GM12878 (cell line): Measurements from ENCODE around the gene NR1D1. TPM values are rescaled to one million over a fixed set of nuclear protein-coding genes. Genes with fewer than 3 reads are reported as not detected.

Experiments used
- ATAC-seq: fragments of 200-7000 bp; cut with Tn5 transposase; 3 replicates; pipeline ENCODE4 v1.9.1; 2020; ENCODE audit warnings: mild to moderate bottlenecking, moderate library complexity
- BruUV-seq: library from RNA; stranded (reverse); fragments of 400-500 nt; replicated peaks from 2 replicates; lab custom pipeline; 2021; lab: Mats Ljungman, UMichigan
- CTCF ChIA-PET: fragments of 300-600 bp; sonication (Branson Sonifier 250); formaldehyde crosslinking; extraction: SDS; loops from one replicate; lab custom pipeline; 2021; ENCODE audit warnings: inconsistent platforms; lab: Yijun Ruan, JAX
- POLR2A ChIA-PET: fragments of 350-600 bp; formaldehyde crosslinking; extraction: SDS; loops from one replicate; lab custom pipeline; 2021; ENCODE audit warnings: inconsistent platforms; lab: Charles Lee
- RAD21 ChIA-PET: fragments of 300-600 bp; sonication (Branson Sonifier 250); formaldehyde crosslinking; loops from one replicate; lab custom pipeline; 2023; ENCODE audit warnings: antibody characterized with exemption; ENCODE audit not compliant: unreplicated experiment; lab: Charles Lee
- SMC1A ChIA-PET: fragments of 300-600 bp; sonication (Branson Sonifier 250); formaldehyde crosslinking; loops from one replicate; lab custom pipeline; 2023; ENCODE audit not compliant: unreplicated experiment, uncharacterized antibody; lab: Charles Lee
- DNase-seq: peaks from one replicate; pipeline ENCODE4 v3.0.0-alpha.2; 2011; ENCODE audit warnings: low read depth, low spot score
- FAIRE-seq: peaks from 3 replicates; lab custom pipeline; 2011; peaks lifted over from hg19 to GRCh38; lab: Jason Lieb, UNC
- H2AFZ ChIP-seq: 2 replicates; pipeline ENCODE4 v1.6.0; 2011; ENCODE audit warnings: low read depth, low read length, control low read depth; ENCODE audit not compliant: control insufficient read depth
- H3K27ac ChIP-seq: 2 replicates; pipeline ENCODE4 v1.5.1; 2011; ENCODE audit warnings: control low read depth; ENCODE audit not compliant: control insufficient read depth, insufficient read depth
- H3K27me3 ChIP-seq, 2 experiments: replicated peaks in 1 of 2; 2 replicates each; pipeline versions ENCODE4 v1.6.0 to v1.6.1; 2011; ENCODE audit warnings: low read length in 1 of 2; ENCODE audit not compliant: control insufficient read depth in 2 of 2, insufficient read depth in 2 of 2
- H3K36me3 ChIP-seq, 2 experiments: 2 replicates each; pipeline ENCODE4 v1.5.1; 2011; ENCODE audit warnings: low read length in 1 of 2; ENCODE audit not compliant: control insufficient read depth in 2 of 2, insufficient read depth in 2 of 2
- H3K4me1 ChIP-seq: 2 replicates; pipeline ENCODE4 v1.6.1; 2011; ENCODE audit warnings: mild to moderate bottlenecking, low read length, moderate library complexity, mixed read lengths; ENCODE audit not compliant: control insufficient read depth, insufficient read depth
- H3K4me2 ChIP-seq: 2 replicates; pipeline ENCODE4 v1.6.0; 2011; ENCODE audit warnings: control low read depth; ENCODE audit not compliant: control insufficient read depth, insufficient read depth
- H3K4me3 ChIP-seq: fragments of 200-600 bp; sonication (generic); 2 replicates; pipeline ENCODE4 v1.5.1; 2016
- H3K79me2 ChIP-seq: 2 replicates; pipeline ENCODE4 v1.6.0; 2011; ENCODE audit warnings: low read length; ENCODE audit not compliant: control insufficient read depth, insufficient read depth
- H3K9ac ChIP-seq: 2 replicates; pipeline ENCODE4 v1.8.0; 2011; ENCODE audit warnings: low read length, control low read depth, mixed read lengths; ENCODE audit not compliant: control insufficient read depth, insufficient read depth
- H3K9me3 ChIP-seq: replicated peaks from 3 replicates; pipeline ENCODE4 v1.5.1; 2011; ENCODE audit warnings: mild to moderate bottlenecking, low read length; ENCODE audit not compliant: control insufficient read depth, insufficient read depth
- H4K20me1 ChIP-seq: 2 replicates; pipeline ENCODE4 v1.6.0; 2011; ENCODE audit not compliant: control insufficient read depth, insufficient read depth
- BACH1 ChIP-seq: fragments of 450-650 bp; IDR thresholded peaks from 2 replicates; pipeline ENCODE4 v1.6.1; 2017; ENCODE audit warnings: mild to moderate bottlenecking, borderline replicate concordance
- BHLHE40 ChIP-seq, 2 experiments: fragments of 450-650 bp in 1 of 2; IDR thresholded peaks; 2 replicates each; pipeline ENCODE4 v1.6.1; 2011 to 2017; ENCODE audit warnings: low read depth in 2 of 2, borderline replicate concordance in 1 of 2, improper control_type of control experiment in 1 of 2, low read length in 1 of 2, mild to moderate bottlenecking in 1 of 2
- CHD1 ChIP-seq: IDR thresholded peaks from 2 replicates; pipeline ENCODE4 v1.6.1; 2012; ENCODE audit warnings: low read depth, low read length, improper control_type of control experiment
- CREM ChIP-seq: IDR thresholded peaks from 2 replicates; pipeline ENCODE4 v1.6.1; 2014; ENCODE audit warnings: antibody characterized with exemption, low read depth
- EP300 ChIP-seq, 2 experiments: fragments of 150-350 bp in 1 of 2; IDR thresholded peaks; 2 replicates each; pipeline ENCODE4 v1.6.1; 2011 to 2012; ENCODE audit warnings: low read depth in 2 of 2, low read length in 2 of 2, borderline replicate concordance in 1 of 2, improper control_type of control experiment in 1 of 2, inconsistent platforms in 1 of 2; ENCODE audit not compliant: control insufficient read depth in 1 of 2
- IKZF2 ChIP-seq, 2 experiments: fragments of 450-650 bp; IDR thresholded peaks; 2 replicates each; pipeline ENCODE4 v1.6.1; 2017; ENCODE audit warnings: mild to moderate bottlenecking in 2 of 2, moderate library complexity in 2 of 2
- IRF4 ChIP-seq: IDR thresholded peaks from 2 replicates; pipeline ENCODE4 v1.6.1; 2011; ENCODE audit warnings: low read depth, low read length
- MTA2 ChIP-seq: fragments of 450-650 bp; IDR thresholded peaks from 2 replicates; pipeline ENCODE4 v1.6.1; 2016; ENCODE audit warnings: low read depth, mild to moderate bottlenecking, moderate library complexity
- MYC ChIP-seq: IDR thresholded peaks from 2 replicates; pipeline ENCODE4 v1.6.1; 2011; ENCODE audit warnings: mild to moderate bottlenecking, low read length, moderate library complexity, inconsistent platforms; ENCODE audit not compliant: insufficient read depth, insufficient replicate concordance, insufficient read length, severe bottlenecking
- POLR2A ChIP-seq: IDR thresholded peaks from 2 replicates; pipeline ENCODE4 v1.6.1; 2011; ENCODE audit warnings: low read depth, mild to moderate bottlenecking, low read length
- POLR2AphosphoS2 ChIP-seq: IDR thresholded peaks from 2 replicates; pipeline ENCODE4 v1.6.1; 2011; ENCODE audit warnings: low read depth, mild to moderate bottlenecking, low read length, improper control_type of control experiment, moderate library complexity
- RAD51 ChIP-seq: fragments of 450-650 bp; IDR thresholded peaks from 2 replicates; pipeline ENCODE4 v1.6.1; 2016; ENCODE audit warnings: moderate library complexity, mild to moderate bottlenecking, inconsistent platforms
- RBBP5 ChIP-seq: fragments of 200-600 bp; sonication (generic); conservative IDR thresholded peaks from 2 replicates; pipeline ENCODE4 v1.6.1; 2016
- SIX5 ChIP-seq: IDR thresholded peaks from 2 replicates; pipeline ENCODE4 v1.6.1; 2011; ENCODE audit warnings: mild to moderate bottlenecking, low read depth, low read length, moderate library complexity; ENCODE audit not compliant: severe bottlenecking
- TARDBP ChIP-seq: IDR thresholded peaks from 2 replicates; pipeline ENCODE4 v1.6.1; 2016; ENCODE audit warnings: borderline replicate concordance
- whole genome bisulfite sequencing: methylation state at CpG from one replicate; pipeline ENCODE4 v1.1.6; 2016; ENCODE audit warnings: low lambda C conversion rate; ENCODE audit not compliant: insufficient replicate concordance, insufficient coverage; ENCODE audit errors: missing lambda C conversion rate; 5-methylcytosine and 5-hydroxymethylcytosine counted together
- in situ Hi-C: fragments of 300-500 bp; cut with MboI; formaldehyde crosslinking; loops from 9 replicates; pipeline ENCODE4 v1.14.3; 2018; ENCODE audit warnings: mixed read lengths
- intact Hi-C: fragments of 100-400 bp; cut with micrococcal nuclease; formaldehyde crosslinking; loops from one replicate; pipeline ENCODE4 v1.14.2; 2022; ENCODE audit not compliant: unreplicated experiment
- polyA plus RNA-seq, 11 experiments: library from polyadenylated mRNA; depleted of rRNA in 4 of 11; unstranded in 6 of 11; stranded (reverse) in 5 of 11; fragments of >200 nt; fragmentation: Nextera tagmentation in 4 of 11; fragmentation: Illumina TruSeq in 1 of 11; extraction: Ambion mirVana in 4 of 11; extraction: Trizol in 1 of 11; gene quantifications; 1 replicate in 1 of 11; 2 replicates in 10 of 11; pipeline versions ENCODE4 v1.2.1 to v1.2.3, GENCODE V29; 2011 to 2016; ENCODE audit warnings: inconsistent platforms in 2 of 11, missing spikeins in 2 of 11, low read depth in 1 of 11
- total RNA-seq, 4 experiments: library from RNA; depleted of rRNA in 3 of 4; stranded (reverse); fragments of >200 nt in 3 of 4; fragmentation: Illumina TruSeq in 1 of 4; extraction: Trizol in 1 of 4; gene quantifications; 2 replicates each; pipeline versions ENCODE4 v1.2.1 to v1.2.3, GENCODE V29; 2013 to 2021

Gene NR1D1
- total and polyA plus RNA-seq, 10 of the 15 experiments (the other 5 are each of a cell fraction or from before 2014, with no cell fraction given) = 0.10 to 3.4 (median 0.94) TPM

GRCh38 chr17:40113907-40114245 is 13.5 kb upstream of the NR1D1 start:
- POLR2A ChIA-PET = interaction anchor here (0.6 to 5.8 kb wide), 18 partner anchors 9 to 294 kb away, joined by 3 to 52 read pairs (median 4); partner anchors contain the start of genes CASC3, MSL1, NR1D1 and WIPF2
- DNase-seq = no peak
- Histone ChIP-seq H3K4me1 (peaks cover 28% of the 10 kb centered on the region), H2AFZ (peak overlapping the region; percentile 66), H3K9ac (peak overlapping the region; percentile 81), H3K79me2 (no peaks in the 10 kb centered on the region), H3K4me2 (peak overlapping the region; percentile 87), H4K20me1 (no peaks in the 10 kb centered on the region), H3K27ac (peak overlapping the region; percentile 82), H3K9me3 (no peaks in the 10 kb centered on the region), H3K4me3 (peak overlapping the region; percentile 37; the same call in 1 of the 2 replicates), H3K27me3 (no peaks in the 10 kb centered on the region), H3K36me3 (no peaks in the 10 kb centered on the region)
- WGBS = 60% methylated on average over 5 of the region's 5 CpGs
- CTCF ChIA-PET = interaction anchor here (0.6 to 7.9 kb wide), 37 partner anchors 11 to 490 kb away, joined by 3 to 367 read pairs (median 9); partner anchors contain the start of genes CASC3, CDC6, CSF3 and MED24
- ATAC-seq = no peak
- FAIRE-seq = no peak
- intact Hi-C loops (loop anchor here (1.0 to 5.0 kb wide), 3 partner anchors 38 to 178 kb away; no protein-coding TSS in a partner anchor), in situ Hi-C loops (loop anchor here (5.0 kb wide), 2 partner anchors 53 to 173 kb away; partner anchors contain the start of gene CDC6)
- TF ChIP-seq MYC (no peak), POLR2AphosphoS2 (no peak), TARDBP (no peak), BACH1 (no peak), SIX5 (no peak), RBBP5 (no peak), EP300 (IDR thresholded peaks at IDR 0.05; ENCODE audit: borderline replicate concordance in 1 of 2, control insufficient read depth in 1 of 2, low read depth in 2 of 2, low read length in 2 of 2) (no peak), CHD1 (no peak), RAD51 (no peak), MTA2 (no peak), POLR2A (no peak), IRF4 (no peak), CREM (no peak), BHLHE40 (IDR thresholded peaks at IDR 0.05; ENCODE audit: borderline replicate concordance in 1 of 2, low read depth in 2 of 2, low read length in 1 of 2) (no peak), IKZF2 (IDR thresholded peaks at IDR 0.05) (no peak)
- BruUV-seq = no TSS peak
- SMC1A ChIA-PET = interaction anchor here (0.6 to 8.0 kb wide), 32 partner anchors 9 to 241 kb away, joined by 3 to 177 read pairs (median 8); partner anchors contain the start of genes CASC3, CDC6, CSF3 and MED24
- RAD21 ChIA-PET = interaction anchor here (1.2 to 7.0 kb wide), 31 partner anchors 10 to 304 kb away, joined by 3 to 246 read pairs (median 14); partner anchors contain the start of genes CASC3, CSF3, MED24 and MSL1
